ENCODE data around the gene TECTB.

DNA sequence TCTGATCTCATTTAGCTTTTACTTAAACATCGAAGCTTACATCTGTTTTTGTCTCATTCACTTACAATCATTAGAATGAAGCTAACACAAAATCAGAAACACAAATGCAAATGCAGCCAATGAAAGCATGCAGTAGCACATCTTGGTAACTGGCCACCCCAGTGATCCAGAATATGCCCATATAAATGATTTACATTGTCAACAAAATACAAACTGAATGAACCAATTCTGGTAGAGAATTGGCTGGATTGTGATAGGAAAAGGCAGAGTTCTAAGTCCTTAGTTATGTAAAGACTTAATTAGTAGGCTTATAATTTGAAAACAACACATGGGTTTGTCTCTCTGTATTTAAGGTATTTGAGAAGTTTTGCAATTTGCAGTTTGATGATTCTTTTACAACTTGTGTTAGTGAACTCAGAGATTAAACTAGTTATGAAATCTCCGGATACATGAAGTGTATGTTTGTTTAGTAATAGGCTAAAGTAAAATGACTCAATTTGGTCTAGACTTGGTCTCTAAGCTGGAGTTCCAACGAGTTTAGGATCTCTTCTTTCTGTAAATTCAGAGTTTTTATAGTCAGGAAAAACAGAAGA is 21.2 kb downstream of the TECTB start:
- TF ChIP-seq POLR2A (IDR thresholded peaks at IDR 0.05) (no peak), CTCF (IDR thresholded peaks at IDR 0.05) (no peak)
